Ramos (cell line): ENCODE measurements around the gene COL19A1.

Experiments
- in situ Hi-C: fragments of 300-500 bp; cut with MboI; formaldehyde crosslinking; loops from one replicate; pipeline ENCODE4 v1.14.3; 2022; ENCODE audit warnings: low sequenced_read_pairs; ENCODE audit not compliant: unreplicated experiment

Gene COL19A1

DNA sequence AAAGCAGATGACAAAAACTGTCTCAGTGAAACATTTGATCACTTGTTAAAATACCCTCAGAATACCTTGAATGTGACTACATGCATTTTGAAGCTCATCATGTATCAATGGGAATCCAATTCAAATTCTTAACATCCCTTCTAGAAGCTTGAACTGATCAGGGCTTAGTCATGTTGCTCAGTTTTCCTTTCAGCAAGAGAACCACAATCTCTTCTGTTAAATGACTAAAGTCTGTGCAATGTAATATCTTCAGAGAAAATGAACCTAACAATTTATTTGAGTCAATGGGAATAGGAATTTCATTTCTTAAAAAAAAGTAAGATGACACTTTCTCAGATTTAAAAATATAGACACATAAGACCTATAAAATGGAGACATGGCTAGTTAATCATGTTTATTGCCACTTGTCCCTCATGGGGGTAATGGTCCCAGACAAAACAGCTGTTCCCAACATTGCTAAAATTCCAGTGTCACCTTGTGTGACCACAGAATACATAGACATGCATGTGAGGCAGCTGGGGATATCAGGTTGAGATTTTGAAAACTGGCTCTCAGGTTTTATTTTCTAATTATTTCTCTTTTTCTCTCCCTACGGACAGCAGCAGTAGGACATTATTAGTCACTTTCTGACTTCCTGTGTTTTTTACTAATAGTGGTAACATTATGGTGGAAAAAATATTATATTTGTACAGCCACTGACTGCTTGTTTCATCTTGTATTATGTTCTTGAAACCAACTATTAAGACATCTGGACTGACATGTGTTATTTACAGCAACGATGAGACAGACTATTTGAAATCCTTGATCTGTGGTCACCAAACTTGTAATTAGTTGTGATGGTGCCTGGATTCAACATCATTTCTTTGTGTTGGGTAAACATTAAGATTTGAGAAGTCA, 244.0 kb downstream of the COL19A1 start:
- in situ Hi-C loops, result loop anchor here (25.0 kb wide), 2 partner anchors 273 to 1473 kb away; partner anchors contain the start of gene ADGRB3

DNA sequence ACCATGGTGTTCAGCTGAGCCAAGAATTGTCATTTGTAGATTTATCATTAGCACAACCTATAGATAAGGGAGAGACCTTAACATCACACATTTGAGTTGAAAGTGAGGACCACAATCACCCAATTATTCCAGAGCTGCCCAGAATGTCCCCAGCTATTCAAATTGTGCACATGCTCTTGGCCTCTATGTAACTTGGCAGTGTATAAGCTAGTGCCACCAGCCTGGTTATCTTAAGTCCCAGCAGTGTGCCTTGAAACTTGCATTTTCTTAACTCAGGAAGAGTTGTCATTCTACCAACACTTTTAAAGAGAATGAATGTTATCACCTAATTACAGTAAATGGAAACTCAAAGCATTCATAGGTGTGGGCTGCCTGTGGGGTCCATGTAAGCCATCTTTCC, 245.4 kb downstream of the COL19A1 start:
- in situ Hi-C loops, result loop anchor here (25.0 kb wide), 2 partner anchors 274 to 1474 kb away; partner anchors contain the start of gene ADGRB3

DNA sequence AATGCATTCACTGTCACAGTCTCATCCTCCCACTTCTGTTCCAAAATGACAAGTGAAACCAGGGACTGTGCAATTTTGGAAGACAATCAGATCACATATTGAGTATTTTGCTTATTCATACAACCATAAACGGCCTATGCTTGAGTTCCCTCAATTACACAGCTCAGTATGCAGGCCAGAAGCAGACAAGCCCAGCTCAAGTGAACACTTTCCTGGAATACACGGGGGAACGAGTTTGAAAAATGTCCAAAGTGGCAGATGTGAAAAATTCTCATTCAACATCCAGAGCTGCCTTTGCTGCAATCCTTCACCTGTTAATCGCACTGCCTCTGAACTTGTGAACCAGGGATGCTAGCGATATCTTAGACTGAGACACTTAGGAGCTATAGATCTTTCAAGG, 246.4 kb downstream of the COL19A1 start:
- in situ Hi-C loops, result loop anchor here (25.0 kb wide), 2 partner anchors 275 to 1475 kb away; partner anchors contain the start of gene ADGRB3

DNA sequence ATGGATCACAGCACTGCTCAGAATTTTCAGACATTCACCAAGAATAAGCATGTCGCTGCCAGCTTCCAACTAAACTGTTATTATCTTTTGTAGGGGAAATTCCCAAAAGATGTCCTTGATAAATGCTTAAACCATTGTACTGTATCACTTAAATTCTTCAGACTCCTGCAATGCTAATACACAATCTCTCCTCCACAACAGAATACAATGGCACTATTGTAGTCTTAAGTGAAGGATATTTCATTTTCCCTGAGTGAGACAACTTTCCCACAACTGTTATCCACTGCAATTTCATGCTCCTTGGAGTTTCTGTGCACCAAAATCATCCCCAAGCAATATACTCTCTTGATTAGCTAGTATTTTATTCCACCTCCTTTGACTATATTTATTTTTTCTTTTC, 246.8 kb downstream of the COL19A1 start:
- in situ Hi-C loops, result loop anchor here (25.0 kb wide), 2 partner anchors 276 to 1476 kb away; partner anchors contain the start of gene ADGRB3

DNA sequence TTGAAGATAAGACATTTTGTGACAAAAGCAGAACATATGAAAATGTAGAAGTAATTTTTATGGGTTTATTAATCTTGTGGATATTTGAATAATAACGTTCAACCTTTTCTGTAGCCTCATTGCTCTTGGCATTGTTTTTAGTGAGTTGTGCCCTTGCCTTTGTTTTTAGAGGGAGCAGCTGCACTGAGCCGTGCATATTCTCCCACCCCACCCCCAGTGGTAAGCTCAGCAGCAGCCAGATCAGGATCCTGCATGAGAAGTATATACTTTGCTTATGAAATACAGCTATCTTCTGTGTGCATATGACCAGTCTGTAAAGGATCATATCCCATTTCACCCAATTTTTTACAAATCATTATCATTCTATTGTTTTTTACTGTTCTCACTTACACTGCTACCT, 252.3 kb downstream of the COL19A1 start:
- in situ Hi-C loops, result loop anchor here (25.0 kb wide), 2 partner anchors 281 to 1481 kb away; partner anchors contain the start of gene ADGRB3

DNA sequence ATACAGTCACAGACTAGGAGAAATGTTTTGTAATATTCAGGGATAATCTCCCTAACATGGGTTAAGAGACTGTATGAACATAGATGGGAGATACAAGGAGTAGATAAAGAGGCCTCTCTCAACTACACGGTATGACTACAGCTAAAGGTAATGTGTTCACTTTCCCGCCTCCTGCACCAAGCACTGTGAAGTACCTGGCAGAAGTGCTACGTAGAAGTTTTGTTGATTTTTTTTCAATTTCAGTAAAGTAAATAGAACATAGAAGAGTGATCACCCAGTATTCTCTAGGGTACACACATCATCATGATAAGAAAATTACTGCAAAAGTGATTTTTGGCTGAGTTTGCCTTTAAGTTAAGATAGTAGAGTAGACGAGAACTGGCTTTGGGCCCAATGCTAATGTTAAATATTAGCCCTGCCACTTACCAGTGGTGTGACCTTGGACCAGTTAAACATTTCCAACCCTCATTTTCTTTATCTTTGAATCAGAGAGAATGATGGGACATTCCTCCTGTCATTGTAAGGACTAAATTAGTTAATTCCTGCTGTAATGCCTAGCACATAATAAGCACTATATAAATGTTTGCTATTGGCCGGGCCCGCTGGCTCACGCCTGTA, 253.0 kb downstream of the COL19A1 start:
- in situ Hi-C loops, result loop anchor here (25.0 kb wide), 2 partner anchors 282 to 1482 kb away; partner anchors contain the start of gene ADGRB3

DNA sequence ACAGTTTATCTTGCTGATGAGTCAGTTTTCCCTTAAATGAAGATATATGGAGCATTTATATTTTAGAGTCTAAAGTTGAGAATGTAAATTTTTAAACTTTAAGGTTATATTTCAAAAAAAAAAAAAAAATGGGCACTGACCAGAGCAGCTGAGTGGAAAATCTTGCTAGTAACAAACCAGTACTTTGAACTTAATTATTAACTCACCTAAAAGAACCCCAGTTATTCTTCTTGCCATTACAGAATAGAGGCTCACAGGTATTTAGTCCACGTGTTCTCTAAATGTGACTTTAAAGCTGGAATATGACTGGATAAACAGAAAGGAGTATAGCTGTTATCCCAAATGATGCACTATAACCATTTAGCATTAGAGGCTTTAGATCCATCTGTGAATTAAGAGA, 258.1 kb downstream of the COL19A1 start:
- in situ Hi-C loops, result loop anchor here (25.0 kb wide), 2 partner anchors 287 to 1487 kb away; partner anchors contain the start of gene ADGRB3

DNA sequence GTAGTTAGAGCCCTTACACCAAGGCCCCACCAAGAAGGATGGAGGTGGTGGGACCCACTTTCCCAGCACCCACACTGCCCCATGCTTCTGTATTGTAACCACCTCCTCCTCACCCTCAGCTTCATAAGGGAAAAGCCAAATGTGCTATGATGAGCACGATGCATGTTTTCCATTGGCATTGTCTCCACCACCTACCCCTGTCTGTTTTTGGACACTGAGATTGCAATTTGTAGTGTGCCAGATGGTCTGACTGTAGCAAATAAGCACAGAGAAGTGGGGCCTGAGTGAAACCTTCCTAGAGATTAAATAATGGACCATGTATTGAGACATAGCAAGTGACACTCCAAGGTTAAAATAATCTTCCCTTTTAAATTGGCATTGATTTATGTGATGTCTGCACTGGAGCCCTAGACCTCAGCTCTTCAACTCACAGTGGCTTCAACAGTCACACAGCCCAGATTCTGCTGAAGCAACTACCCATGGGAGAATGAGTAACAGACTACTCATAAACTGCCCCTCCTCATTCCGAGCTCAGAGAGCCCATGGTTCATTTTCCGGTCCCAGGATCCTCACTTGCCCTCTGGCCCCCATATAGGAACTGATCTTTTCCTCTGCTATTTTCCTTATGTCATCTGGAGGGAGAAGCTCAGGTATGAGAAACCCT, 258.7 kb downstream of the COL19A1 start:
- in situ Hi-C loops, result loop anchor here (25.0 kb wide), 2 partner anchors 288 to 1488 kb away; partner anchors contain the start of gene ADGRB3

DNA sequence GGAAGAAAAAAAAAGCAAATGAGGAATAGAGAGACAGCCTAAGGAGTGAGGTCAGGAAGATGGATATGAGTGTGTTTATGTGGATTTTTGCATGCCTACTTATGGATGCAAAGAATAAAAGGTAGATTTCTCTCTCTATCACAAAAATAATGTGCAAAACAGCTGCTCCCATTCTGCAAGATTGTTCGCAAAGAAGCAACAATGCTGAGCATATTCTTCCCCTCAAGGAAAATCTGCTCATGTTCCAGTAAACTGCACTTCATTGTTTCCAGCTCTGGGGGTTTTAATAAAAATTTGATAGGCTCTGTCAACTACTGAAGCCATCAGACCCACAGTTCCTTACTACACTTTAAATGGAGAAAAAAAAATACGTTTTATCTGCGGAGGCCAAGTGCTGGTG, 259.2 kb downstream of the COL19A1 start:
- in situ Hi-C loops, result no loop called here

DNA sequence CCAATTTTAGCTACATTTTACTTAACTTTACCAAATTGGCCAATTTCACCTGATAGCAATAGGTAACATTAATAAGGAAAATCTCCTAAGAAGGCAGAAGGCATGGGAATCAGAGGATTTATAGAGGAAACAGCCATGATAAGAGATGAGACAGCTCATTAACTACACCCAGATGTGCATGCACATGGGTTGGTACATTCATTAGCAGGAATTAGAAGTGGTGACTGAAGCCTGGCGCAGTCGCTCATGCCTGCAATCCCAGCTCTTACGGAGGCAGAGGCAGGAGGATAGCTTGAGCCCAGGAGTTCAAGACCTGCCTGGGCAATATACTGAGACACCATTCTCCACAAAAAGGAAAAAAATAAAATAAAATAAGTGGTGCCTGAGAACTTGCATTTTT, 263.0 kb downstream of the COL19A1 start:
- in situ Hi-C loops, result no loop called here

DNA sequence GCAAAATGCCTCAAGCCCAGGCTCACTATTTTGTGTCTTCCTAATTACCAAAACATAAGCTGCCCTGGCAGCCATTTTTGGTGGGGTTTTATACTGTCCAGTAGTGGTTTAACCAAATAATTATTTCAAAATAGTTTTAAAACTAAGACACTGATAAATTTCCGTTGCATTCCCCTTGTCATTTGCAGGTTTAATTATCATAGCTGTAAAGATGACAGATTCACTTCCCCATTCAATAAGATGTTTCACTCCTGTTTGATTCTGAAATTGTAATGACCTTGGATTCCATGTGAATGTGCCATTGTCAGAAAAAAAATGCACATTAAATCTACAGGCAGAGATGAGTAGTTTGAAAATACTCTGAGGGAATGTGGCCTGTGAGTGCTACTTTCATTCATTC, 264.5 kb downstream of the COL19A1 start:
- in situ Hi-C loops, result no loop called here

DNA sequence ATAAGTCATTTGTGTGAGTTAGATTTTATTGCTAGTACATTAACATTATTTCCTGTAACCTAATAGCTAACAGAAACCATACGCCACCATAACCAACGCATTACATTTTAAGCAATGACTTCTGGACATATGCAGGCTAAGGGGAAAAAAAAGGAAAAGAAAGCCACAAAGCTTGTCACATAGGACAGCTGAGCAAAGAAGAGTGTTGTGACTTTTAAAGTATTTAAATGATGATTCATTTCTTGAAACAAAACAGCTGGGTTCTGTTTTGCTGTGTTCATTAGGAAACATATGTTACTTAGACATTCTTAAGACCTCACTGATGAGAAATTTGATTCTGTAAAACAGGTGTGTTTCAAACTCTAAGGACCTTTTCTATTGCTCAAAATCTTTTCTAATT, 265.2 kb downstream of the COL19A1 start:
- in situ Hi-C loops, result no loop called here

DNA sequence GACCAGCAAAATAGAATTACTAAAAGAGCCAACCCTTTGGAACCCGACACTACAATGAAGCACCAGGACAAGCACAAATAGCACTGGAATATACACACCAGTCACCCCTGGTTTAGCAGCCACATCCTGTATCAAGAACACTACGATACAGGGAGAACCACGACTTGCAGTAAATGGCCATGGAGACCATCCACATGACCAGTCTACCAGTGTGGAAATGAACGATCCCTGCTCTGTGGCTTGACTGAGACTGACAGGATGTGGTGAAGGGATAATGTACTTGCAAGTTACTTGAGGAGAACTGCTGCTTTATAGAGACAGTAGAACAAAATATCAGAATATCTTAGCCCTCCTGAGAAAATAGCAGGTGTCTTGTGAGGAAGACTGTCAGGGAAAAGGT, 266.9 kb downstream of the COL19A1 start:
- in situ Hi-C loops, result no loop called here

DNA sequence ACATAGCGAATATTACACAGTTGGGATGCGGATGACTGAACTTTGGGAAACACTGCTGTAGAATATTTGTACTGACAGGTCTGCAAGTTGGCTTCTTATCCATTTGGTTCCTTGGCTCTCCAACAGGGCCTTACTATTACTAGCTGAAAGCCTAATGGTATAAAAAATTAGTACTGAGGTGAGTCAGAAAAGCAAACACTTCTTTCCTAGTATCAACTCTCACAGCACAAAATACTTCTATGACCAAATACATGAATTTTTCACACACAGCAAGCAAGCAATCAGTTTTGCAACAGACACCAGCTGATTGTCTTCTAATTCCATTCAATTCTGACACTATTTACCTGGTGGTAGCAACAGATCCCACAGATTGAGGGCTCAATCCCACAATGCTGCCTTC, 268.2 kb downstream of the COL19A1 start:
- in situ Hi-C loops, result no loop called here

DNA sequence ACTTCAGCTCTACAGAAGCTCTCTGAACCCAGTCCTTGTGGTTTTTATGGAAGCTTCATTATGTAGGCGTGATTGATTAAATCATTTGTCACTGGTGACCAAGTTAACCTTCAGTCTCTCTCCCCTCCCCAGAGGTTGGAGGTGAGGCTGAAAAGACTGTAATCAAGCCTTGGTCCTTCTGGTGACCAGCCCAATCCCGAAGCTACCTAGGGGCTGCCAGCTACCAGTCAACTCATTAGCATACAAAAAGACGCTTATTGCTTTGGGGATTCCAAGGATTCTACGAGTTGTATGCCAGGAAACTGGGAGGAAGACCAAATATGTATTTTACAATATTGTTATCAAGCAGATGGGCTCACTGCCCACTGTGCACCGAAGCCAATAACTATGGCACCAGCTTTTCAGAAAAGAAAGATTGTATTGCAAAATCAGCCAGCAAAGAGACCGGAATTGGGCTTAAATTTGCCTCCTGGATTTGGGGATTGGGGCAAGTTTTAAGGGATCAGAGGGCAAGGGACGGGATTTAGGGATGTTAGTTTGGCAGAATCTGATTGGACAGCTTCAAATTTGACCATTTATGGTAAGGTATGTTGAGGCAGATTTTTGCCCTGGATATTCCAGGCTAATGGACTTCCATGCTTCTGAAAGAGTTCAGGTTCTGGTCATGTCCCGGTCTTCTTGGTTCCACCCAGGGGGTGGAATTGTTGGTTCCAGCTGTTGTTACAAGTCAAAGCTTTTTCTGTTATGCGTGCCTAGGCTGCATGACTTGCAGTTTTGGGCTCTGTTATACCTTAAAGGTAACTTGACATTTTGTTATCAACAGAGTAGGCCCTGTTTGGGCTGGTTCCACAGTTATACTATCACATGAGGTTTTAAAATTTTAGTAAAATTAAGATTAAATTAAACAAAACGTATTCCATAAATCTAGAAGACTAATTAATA, 269.1 kb downstream of the COL19A1 start:
- in situ Hi-C loops, result no loop called here

DNA sequence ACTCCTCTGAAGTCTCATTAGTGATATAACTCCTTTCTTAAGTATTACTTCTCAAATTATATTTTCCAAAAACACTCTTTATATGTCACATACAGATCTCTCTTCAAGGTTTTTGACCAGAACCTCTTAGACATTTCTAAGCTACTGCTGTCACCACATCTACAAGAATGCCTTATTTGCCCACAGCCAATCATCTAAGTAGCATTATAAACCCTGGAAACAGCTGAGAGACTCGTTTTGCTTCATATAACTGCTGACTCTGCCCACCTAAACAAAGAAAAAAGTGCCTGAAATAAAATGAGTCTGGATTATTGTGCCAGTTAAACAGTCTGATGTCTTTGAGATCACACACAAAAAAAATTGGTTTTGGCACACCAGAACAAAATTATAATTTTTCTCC, 270.6 kb downstream of the COL19A1 start:
- in situ Hi-C loops, result no loop called here

DNA sequence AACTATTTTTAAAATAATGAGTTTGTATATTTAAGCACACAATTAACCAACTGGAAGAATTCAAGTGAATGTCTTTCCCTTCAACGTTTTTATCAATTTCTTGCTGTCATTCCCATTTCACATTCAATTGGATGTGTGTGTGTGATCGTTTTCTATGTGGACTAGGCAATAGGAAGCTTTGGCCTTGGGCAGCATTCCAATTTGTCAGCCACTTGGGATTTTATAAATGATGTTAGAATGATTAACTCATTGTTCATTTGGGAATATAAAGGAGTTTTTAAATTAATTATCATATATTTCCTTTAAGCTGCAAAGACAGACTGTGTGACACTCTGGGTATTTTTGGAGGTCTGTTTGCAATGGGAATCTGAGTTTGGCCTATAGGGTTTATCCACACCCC, 274.1 kb downstream of the COL19A1 start:
- in situ Hi-C loops, result no loop called here

DNA sequence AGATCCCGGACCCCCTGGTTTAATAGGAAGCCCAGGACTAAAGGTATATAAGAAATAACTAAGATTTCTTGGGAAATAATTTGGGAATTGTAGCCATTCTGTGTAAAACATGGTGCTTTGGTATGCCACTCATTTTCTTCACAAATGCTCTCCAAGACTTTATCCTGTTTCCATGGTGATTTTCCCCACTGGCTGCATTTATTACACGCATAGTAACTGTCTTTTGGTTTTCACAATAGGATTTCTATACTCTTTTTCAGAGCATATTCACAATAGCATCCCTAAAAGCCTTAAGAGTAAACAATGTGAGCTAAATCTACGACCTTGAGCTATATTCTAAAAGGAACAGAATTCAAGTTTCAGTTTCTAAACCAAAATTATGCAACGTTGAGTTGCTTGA, 275.7 kb downstream of the COL19A1 start:
- in situ Hi-C loops, result no loop called here

DNA sequence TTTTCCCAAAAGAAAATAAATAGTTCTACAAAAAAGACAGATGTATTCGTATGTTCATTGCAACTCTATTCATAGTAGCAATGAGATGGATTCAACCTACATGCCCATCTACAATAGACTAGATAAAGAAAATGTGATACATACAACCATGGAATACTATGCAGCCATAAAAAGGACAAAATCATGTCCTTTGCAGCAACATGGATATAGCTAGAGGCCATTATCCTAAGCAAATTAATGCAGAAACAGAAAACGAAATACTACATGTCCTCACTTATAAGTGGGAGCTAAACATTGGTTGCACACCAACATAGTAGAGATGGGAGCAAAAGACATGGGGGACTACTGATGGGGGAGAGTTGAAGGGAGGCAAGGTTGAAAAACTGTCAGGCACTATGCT, 278.8 kb downstream of the COL19A1 start:
- in situ Hi-C loops, result no loop called here
